ENCODE data around the gene PARM1.

DNA sequence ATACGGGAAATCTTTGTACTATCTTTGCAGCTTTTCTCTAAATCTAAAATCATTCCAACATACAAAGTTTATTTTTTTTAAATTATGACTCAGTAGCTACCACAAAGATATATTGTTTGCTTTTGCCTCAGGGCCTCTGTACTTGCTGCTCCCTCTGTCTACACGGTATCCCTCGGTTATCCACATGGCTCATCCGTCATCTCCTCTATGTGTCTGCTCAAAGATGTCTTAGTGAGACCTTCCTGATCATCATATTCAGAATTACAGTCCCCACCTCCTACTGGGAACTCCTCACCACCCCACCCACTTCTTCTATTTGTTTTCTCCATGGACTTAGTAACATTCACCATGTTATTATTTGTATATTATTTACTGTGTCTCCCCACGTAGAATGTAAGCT lies 107.8 kb downstream of the PARM1 start:
- TF ChIP-seq, protein P1, sequence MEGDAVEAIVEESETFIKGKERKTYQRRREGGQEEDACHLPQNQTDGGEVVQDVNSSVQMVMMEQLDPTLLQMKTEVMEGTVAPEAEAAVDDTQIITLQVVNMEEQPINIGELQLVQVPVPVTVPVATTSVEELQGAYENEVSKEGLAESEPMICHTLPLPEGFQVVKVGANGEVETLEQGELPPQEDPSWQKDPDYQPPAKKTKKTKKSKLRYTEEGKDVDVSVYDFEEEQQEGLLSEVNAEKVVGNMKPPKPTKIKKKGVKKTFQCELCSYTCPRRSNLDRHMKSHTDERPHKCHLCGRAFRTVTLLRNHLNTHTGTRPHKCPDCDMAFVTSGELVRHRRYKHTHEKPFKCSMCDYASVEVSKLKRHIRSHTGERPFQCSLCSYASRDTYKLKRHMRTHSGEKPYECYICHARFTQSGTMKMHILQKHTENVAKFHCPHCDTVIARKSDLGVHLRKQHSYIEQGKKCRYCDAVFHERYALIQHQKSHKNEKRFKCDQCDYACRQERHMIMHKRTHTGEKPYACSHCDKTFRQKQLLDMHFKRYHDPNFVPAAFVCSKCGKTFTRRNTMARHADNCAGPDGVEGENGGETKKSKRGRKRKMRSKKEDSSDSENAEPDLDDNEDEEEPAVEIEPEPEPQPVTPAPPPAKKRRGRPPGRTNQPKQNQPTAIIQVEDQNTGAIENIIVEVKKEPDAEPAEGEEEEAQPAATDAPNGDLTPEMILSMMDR (IDR thresholded peaks at IDR 0.05; ENCODE audit: low read length): no peak
- no peak for TF ChIP-seq EZH2 (IDR thresholded peaks at IDR 0.05; ENCODE audit: borderline replicate concordance, low read length)

All from OCI-LY1 (cell line).